ENCODE data around the gene GOLGA6D.
"Not testable (repeated sequence)": the region's sequence is repeated elsewhere in the genome, so short reads cannot be mapped to it uniquely, and the experiment has no call there.

The GOLGA6D gene

GRCh38 chr15:75329571-75329970, 46.9 kb downstream of the GOLGA6D start:
- ATAC-seq: no peak
- TF ChIP-seq ZNF565 (CRISPR knock-in tag; conservative IDR thresholded peaks at IDR 0.05; ENCODE audit: low read depth): no peak
- no peak for TF ChIP-seq ARNTL (CRISPR knock-in tag; IDR thresholded peaks at IDR 0.05; ENCODE audit: borderline replicate concordance, low read depth)
- no peak for TF ChIP-seq CSRNP3 (CRISPR knock-in tag; IDR thresholded peaks at IDR 0.05)
- no peak for TF ChIP-seq ISL1 (CRISPR knock-in tag; IDR thresholded peaks at IDR 0.05)
- no peak for TF ChIP-seq BACH2 (CRISPR knock-in tag; IDR thresholded peaks at IDR 0.05; ENCODE audit: borderline replicate concordance)
- TF ChIP-seq ZNF70 (CRISPR knock-in tag; IDR thresholded peaks at IDR 0.05): no peak
- no peak for TF ChIP-seq ZFP3 (CRISPR knock-in tag; IDR thresholded peaks at IDR 0.05)
- TF ChIP-seq PPARA (CRISPR knock-in tag; IDR thresholded peaks at IDR 0.05; ENCODE audit: borderline replicate concordance): no peak
- TF ChIP-seq ZC3H10 (CRISPR knock-in tag; IDR thresholded peaks at IDR 0.05): no peak
- TF ChIP-seq POU6F1 (CRISPR knock-in tag; IDR thresholded peaks at IDR 0.05; ENCODE audit: borderline replicate concordance, low read depth): no peak
- TF ChIP-seq PATZ1 (CRISPR knock-in tag; IDR thresholded peaks at IDR 0.05; ENCODE audit: borderline replicate concordance): no peak
- TF ChIP-seq TOX (CRISPR knock-in tag; IDR thresholded peaks at IDR 0.05; ENCODE audit: borderline replicate concordance): no peak
- TF ChIP-seq CREB5 (CRISPR knock-in tag; IDR thresholded peaks at IDR 0.05; ENCODE audit: low read depth): no peak
- no peak for TF ChIP-seq TSHZ2 (CRISPR knock-in tag; IDR thresholded peaks at IDR 0.05)
- TF ChIP-seq CSDC2 (CRISPR knock-in tag; IDR thresholded peaks at IDR 0.05): no peak
- no peak for TF ChIP-seq TCF4 (CRISPR knock-in tag; IDR thresholded peaks at IDR 0.05; ENCODE audit: borderline replicate concordance)
- TF ChIP-seq SNAI2 (CRISPR knock-in tag; IDR thresholded peaks at IDR 0.05): no peak
- TF ChIP-seq ESRRG (CRISPR knock-in tag; IDR thresholded peaks at IDR 0.05): no peak

GRCh38 chr15:75332093-75332492, 49.5 kb downstream of the GOLGA6D start:
- not testable (repeated sequence) for ATAC-seq

GRCh38 chr15:75333654-75334419, 51.2 kb downstream of the GOLGA6D start:
- not testable (repeated sequence) for ATAC-seq

GRCh38 chr15:75335313-75335704, 52.7 kb downstream of the GOLGA6D start:
- no peak for ATAC-seq
- TF ChIP-seq TCF4 (CRISPR knock-in tag; IDR thresholded peaks at IDR 0.05; ENCODE audit: borderline replicate concordance) (no peak), ESRRG (CRISPR knock-in tag; IDR thresholded peaks at IDR 0.05) (no peak), OSR1 (CRISPR knock-in tag; IDR thresholded peaks at IDR 0.05) (no peak), ZNF70 (CRISPR knock-in tag; IDR thresholded peaks at IDR 0.05) (no peak)
